GM23338 (cell line): Measurements from ENCODE around the gene CD109. TPM values are rescaled to one million over a fixed set of nuclear protein-coding genes. Genes with fewer than 3 reads are reported as not detected.

Experiments
- ATAC-seq: fragments of 200-7000 bp; cut with Tn5 transposase; 3 replicates; pipeline ENCODE4 v1.9.1; 2020
- DNase-seq: peaks from one replicate; pipeline ENCODE4 v3.0.0-alpha.2; 2015; ENCODE audit warnings: low spot score
- H2AFZ ChIP-seq: fragments of 200-600 bp; sonication (generic); 2 replicates; pipeline ENCODE4 v1.8.0; 2016; ENCODE audit warnings: antibody characterized with exemption, mild to moderate bottlenecking, moderate library complexity
- H3F3A ChIP-seq: fragments of 200-600 bp; sonication (generic); replicated peaks from 2 replicates; pipeline ENCODE4 v1.8.0; 2017; ENCODE audit warnings: antibody characterized with exemption, mixed run types, low read depth
- H3K27ac ChIP-seq: fragments of 200-600 bp; sonication (generic); 2 replicates; pipeline ENCODE4 v1.6.1; 2016; ENCODE audit warnings: low read depth
- H3K27me3 ChIP-seq: fragments of 200-600 bp; sonication (generic); 2 replicates; pipeline ENCODE4 v1.8.0; 2016; ENCODE audit warnings: mild to moderate bottlenecking, mixed run types, moderate library complexity; ENCODE audit not compliant: insufficient read depth
- H3K36me3 ChIP-seq: fragments of 200-600 bp; sonication (generic); 2 replicates; pipeline ENCODE4 v1.8.0; 2016; ENCODE audit warnings: mild to moderate bottlenecking; ENCODE audit not compliant: insufficient read depth
- H3K4me1 ChIP-seq: fragments of 200-600 bp; sonication (generic); 2 replicates; pipeline ENCODE4 v1.8.0; 2016; ENCODE audit warnings: mild to moderate bottlenecking, moderate library complexity; ENCODE audit not compliant: insufficient read depth
- H3K4me2 ChIP-seq: fragments of 200-600 bp; sonication (generic); 2 replicates; pipeline ENCODE4 v1.7.1; 2017; ENCODE audit warnings: mixed run types
- H3K4me3 ChIP-seq: fragments of 200-600 bp; sonication (generic); 2 replicates; pipeline ENCODE4 v1.6.1; 2016; ENCODE audit warnings: mixed run types
- H3K79me2 ChIP-seq: fragments of 200-600 bp; sonication (generic); replicated peaks from 2 replicates; pipeline ENCODE4 v1.8.0; 2017; ENCODE audit warnings: mild to moderate bottlenecking; ENCODE audit not compliant: insufficient read depth
- H3K9me2 ChIP-seq: fragments of 200-600 bp; sonication (generic); 2 replicates; pipeline ENCODE4 v1.8.0; 2017; ENCODE audit not compliant: insufficient read depth
- H4K20me1 ChIP-seq: fragments of 200-600 bp; sonication (generic); replicated peaks from 2 replicates; pipeline ENCODE4 v1.8.0; 2017; ENCODE audit warnings: mild to moderate bottlenecking; ENCODE audit not compliant: insufficient read depth
- H3K27ac Mint-ChIP-seq: 2 replicates; pipeline ENCODE4 v1.8.0; 2020; ENCODE audit warnings: inconsistent platforms, mild to moderate bottlenecking, moderate library complexity, mixed read lengths
- H3K27me3 Mint-ChIP-seq: 3 replicates; pipeline ENCODE4 v1.8.0; 2022; ENCODE audit warnings: low read depth, mild to moderate bottlenecking, moderate library complexity, mixed read lengths, inconsistent platforms; ENCODE audit not compliant: insufficient read depth, poor library complexity
- H3K36me3 Mint-ChIP-seq: 3 replicates; pipeline ENCODE4 v1.8.0; 2021; ENCODE audit warnings: low read depth, mild to moderate bottlenecking, inconsistent platforms, moderate library complexity, mixed read lengths
- H3K4me1 Mint-ChIP-seq: 3 replicates; pipeline ENCODE4 v1.8.0; 2020; ENCODE audit warnings: mild to moderate bottlenecking, inconsistent platforms, mixed read lengths
- H3K4me3 Mint-ChIP-seq: 3 replicates; pipeline ENCODE4 v1.8.0; 2021; ENCODE audit warnings: moderate library complexity, mild to moderate bottlenecking, inconsistent platforms, mixed read lengths
- H3K9me3 Mint-ChIP-seq: 3 replicates; pipeline ENCODE4 v1.8.0; 2020; ENCODE audit warnings: moderate library complexity, mild to moderate bottlenecking, inconsistent platforms, mixed read lengths
- CREB1 ChIP-seq: fragments of 250-450 bp; sonication (Bioruptor Pico); IDR thresholded peaks from 2 replicates; pipeline ENCODE4 v1.5.0; 2020; ENCODE audit warnings: low read depth, mild to moderate bottlenecking, moderate library complexity
- EZH2 ChIP-seq: fragments of 200-600 bp; sonication (generic); IDR thresholded peaks from one replicate; pipeline ENCODE4 v1.8.0; 2017; ENCODE audit warnings: antibody characterized with exemption, mild to moderate bottlenecking, low read depth; ENCODE audit not compliant: unreplicated experiment
- EZH2phosphoT487 ChIP-seq: fragments of 200-600 bp; sonication (generic); IDR thresholded peaks from one replicate; pipeline ENCODE4 v1.8.1; 2018; ENCODE audit warnings: antibody characterized with exemption; ENCODE audit not compliant: unreplicated experiment
- NANOG ChIP-seq: IDR thresholded peaks from 2 replicates; pipeline ENCODE4 v1.6.1; 2016; ENCODE audit warnings: antibody characterized with exemption, borderline replicate concordance
- STAT1 ChIP-seq: IDR thresholded peaks from one replicate; pipeline ENCODE4 v1.6.1; 2016; ENCODE audit warnings: antibody characterized with exemption; ENCODE audit not compliant: unreplicated experiment
- ZNF114 ChIP-seq: fragments of 250-450 bp; sonication (Bioruptor Pico); IDR thresholded peaks from 2 replicates; pipeline ENCODE4 v1.5.0; 2020; ENCODE audit warnings: mild to moderate bottlenecking, moderate library complexity
- polyA plus RNA-seq: library from polyadenylated mRNA; unstranded; fragments of >200 nt; fragmentation: Nextera tagmentation; extraction: Ambion mirVana; gene quantifications from 2 replicates; pipeline ENCODE4 v1.2.1, GENCODE V29; 2016
- total RNA-seq: library from RNA; depleted of rRNA; stranded (reverse); fragments of >200 nt; shearing (Covaris generic); gene quantifications from 2 replicates; pipeline ENCODE4 v1.2.3, GENCODE V29; 2014
- TF ChIP-seq, protein P1 (sequence below), 2 experiments: fragments of 200-600 bp in 1 of 2; sonication (generic) in 1 of 2; conservative IDR thresholded peaks; 2 replicates each; pipeline versions ENCODE4 v1.5.1 to v1.6.1; 2016 to 2017; ENCODE audit warnings: antibody characterized with exemption in 2 of 2, low read depth in 2 of 2, mild to moderate bottlenecking in 2 of 2, moderate library complexity in 1 of 2
- TF ChIP-seq, protein P2 (sequence below): IDR thresholded peaks from 2 replicates; pipeline ENCODE4 v1.6.1; 2016; ENCODE audit warnings: antibody characterized with exemption
- TF ChIP-seq, protein P3 (sequence below): IDR thresholded peaks from one replicate; pipeline ENCODE4 v1.6.1; 2018; ENCODE audit warnings: antibody characterized with exemption; ENCODE audit not compliant: unreplicated experiment

CD109 gene
- total and polyA plus RNA-seq, 2 experiments from 2014 or later, result 1.1 to 5.3 TPM

DNA sequence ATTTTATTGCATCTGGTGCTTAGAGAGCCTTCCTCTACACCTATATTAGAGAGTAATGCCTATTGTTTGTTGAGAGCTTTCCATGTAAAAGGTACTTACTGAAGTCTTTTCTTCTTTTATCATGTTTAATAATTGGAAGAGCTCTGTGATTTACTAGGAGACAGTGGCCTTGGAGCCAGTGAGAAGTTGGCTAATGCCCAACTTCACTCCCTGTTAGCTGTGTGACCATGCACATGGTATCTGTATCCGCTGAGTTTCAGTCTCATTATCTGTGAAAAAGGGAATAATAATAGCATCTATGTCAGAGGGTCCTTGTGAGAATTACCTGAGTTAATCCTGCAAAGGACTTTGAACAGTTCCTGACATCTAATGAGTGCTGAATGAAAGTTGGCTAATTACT lies 105.0 kb downstream of the CD109 start:
- no peaks in the 10 kb centered on the region for H4K20me1 ChIP-seq
- no peaks in the 10 kb centered on the region for H3K9me2 ChIP-seq
- Mint-ChIP-seq H3K4me3 (no peak overlapping the region), H3K27me3 (peaks cover 5% of the 10 kb centered on the region), H3K27ac (no peak overlapping the region), H3K4me1 (no peaks in the 10 kb centered on the region; the same call in 2 of the 3 replicates), H3K9me3 (no peaks in the 10 kb centered on the region), H3K36me3 (no peaks in the 10 kb centered on the region)
- H2AFZ ChIP-seq, result no peak overlapping the region
- H3F3A ChIP-seq, result no peaks in the 10 kb centered on the region
- H3K4me3 ChIP-seq, result no peak overlapping the region
- H3K4me2 ChIP-seq, result no peak overlapping the region
- H3K4me1 ChIP-seq, result no peaks in the 10 kb centered on the region
- DNase-seq (no peak), ATAC-seq (no peak)
- no peaks in the 10 kb centered on the region for H3K79me2 ChIP-seq
- no peak for TF ChIP-seq EZH2
- TF ChIP-seq STAT1, result no peak
- TF ChIP-seq EZH2phosphoT487, result no peak
- no peak for TF ChIP-seq CREB1 (CRISPR knock-in tag)
- TF ChIP-seq, protein P1, sequence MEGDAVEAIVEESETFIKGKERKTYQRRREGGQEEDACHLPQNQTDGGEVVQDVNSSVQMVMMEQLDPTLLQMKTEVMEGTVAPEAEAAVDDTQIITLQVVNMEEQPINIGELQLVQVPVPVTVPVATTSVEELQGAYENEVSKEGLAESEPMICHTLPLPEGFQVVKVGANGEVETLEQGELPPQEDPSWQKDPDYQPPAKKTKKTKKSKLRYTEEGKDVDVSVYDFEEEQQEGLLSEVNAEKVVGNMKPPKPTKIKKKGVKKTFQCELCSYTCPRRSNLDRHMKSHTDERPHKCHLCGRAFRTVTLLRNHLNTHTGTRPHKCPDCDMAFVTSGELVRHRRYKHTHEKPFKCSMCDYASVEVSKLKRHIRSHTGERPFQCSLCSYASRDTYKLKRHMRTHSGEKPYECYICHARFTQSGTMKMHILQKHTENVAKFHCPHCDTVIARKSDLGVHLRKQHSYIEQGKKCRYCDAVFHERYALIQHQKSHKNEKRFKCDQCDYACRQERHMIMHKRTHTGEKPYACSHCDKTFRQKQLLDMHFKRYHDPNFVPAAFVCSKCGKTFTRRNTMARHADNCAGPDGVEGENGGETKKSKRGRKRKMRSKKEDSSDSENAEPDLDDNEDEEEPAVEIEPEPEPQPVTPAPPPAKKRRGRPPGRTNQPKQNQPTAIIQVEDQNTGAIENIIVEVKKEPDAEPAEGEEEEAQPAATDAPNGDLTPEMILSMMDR (conservative IDR thresholded peaks at IDR 0.05; ENCODE audit: low read depth in 2 of 2), result no peak
- TF ChIP-seq, protein P2, sequence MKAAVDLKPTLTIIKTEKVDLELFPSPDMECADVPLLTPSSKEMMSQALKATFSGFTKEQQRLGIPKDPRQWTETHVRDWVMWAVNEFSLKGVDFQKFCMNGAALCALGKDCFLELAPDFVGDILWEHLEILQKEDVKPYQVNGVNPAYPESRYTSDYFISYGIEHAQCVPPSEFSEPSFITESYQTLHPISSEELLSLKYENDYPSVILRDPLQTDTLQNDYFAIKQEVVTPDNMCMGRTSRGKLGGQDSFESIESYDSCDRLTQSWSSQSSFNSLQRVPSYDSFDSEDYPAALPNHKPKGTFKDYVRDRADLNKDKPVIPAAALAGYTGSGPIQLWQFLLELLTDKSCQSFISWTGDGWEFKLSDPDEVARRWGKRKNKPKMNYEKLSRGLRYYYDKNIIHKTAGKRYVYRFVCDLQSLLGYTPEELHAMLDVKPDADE, result no peak
- no peak for TF ChIP-seq ZNF114 (CRISPR knock-in tag)
- TF ChIP-seq, protein P3, sequence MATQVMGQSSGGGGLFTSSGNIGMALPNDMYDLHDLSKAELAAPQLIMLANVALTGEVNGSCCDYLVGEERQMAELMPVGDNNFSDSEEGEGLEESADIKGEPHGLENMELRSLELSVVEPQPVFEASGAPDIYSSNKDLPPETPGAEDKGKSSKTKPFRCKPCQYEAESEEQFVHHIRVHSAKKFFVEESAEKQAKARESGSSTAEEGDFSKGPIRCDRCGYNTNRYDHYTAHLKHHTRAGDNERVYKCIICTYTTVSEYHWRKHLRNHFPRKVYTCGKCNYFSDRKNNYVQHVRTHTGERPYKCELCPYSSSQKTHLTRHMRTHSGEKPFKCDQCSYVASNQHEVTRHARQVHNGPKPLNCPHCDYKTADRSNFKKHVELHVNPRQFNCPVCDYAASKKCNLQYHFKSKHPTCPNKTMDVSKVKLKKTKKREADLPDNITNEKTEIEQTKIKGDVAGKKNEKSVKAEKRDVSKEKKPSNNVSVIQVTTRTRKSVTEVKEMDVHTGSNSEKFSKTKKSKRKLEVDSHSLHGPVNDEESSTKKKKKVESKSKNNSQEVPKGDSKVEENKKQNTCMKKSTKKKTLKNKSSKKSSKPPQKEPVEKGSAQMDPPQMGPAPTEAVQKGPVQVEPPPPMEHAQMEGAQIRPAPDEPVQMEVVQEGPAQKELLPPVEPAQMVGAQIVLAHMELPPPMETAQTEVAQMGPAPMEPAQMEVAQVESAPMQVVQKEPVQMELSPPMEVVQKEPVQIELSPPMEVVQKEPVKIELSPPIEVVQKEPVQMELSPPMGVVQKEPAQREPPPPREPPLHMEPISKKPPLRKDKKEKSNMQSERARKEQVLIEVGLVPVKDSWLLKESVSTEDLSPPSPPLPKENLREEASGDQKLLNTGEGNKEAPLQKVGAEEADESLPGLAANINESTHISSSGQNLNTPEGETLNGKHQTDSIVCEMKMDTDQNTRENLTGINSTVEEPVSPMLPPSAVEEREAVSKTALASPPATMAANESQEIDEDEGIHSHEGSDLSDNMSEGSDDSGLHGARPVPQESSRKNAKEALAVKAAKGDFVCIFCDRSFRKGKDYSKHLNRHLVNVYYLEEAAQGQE, result no peak
- no peaks in the 10 kb centered on the region for H3K27me3 ChIP-seq
- H3K27ac ChIP-seq, result no peak overlapping the region
- H3K36me3 ChIP-seq, result no peaks in the 10 kb centered on the region

DNA sequence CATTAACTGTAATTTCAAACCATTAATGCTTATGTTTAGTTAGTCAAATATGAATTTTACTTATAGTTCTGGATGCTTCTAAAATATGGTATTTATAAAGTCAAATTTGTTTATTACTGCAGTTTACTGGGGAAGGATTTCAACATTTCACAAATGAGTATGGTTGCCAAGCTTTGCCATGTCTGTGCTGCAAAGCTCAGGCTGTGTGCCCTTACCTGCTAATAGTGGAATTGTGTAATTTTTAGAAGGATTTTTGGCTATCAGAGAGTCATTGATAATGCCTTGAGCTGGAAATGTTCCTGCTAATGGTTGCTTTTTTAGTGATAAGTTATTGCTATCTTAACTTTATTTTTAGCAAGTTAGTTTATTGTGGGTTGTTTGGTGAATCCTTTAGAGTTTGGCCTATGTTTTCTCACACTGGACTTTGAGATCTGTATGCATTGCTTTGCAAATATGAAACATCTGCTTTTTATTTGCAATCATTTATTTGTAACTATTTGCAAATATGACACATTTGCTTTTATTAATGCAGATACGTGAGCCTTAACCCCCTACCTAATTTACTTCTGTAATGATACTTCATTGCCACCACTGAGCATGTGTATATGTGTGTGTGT lies 105.8 kb downstream of the CD109 start:
- no peaks in the 10 kb centered on the region for H3K36me3 ChIP-seq
- peaks cover 5% of the 10 kb centered on the region for H3K27me3 Mint-ChIP-seq
- no peaks in the 10 kb centered on the region for H3F3A ChIP-seq
- TF ChIP-seq, protein P2, result no peak
- TF ChIP-seq, protein P3, result no peak
- TF ChIP-seq NANOG (no peak), EZH2 (no peak)
- no peaks in the 10 kb centered on the region for H4K20me1 ChIP-seq
- H3K4me2 ChIP-seq, result no peak overlapping the region
- no peaks in the 10 kb centered on the region for H3K4me1 ChIP-seq
- DNase-seq, result no peak
- no peak overlapping the region for H3K27ac ChIP-seq
- no peaks in the 10 kb centered on the region for H3K36me3 Mint-ChIP-seq
- no peak overlapping the region for H3K27ac Mint-ChIP-seq
- no peaks in the 10 kb centered on the region for H3K79me2 ChIP-seq
- no peak overlapping the region for H3K4me3 ChIP-seq
- no peaks in the 10 kb centered on the region for H3K9me2 ChIP-seq
- no peaks in the 10 kb centered on the region for H3K9me3 Mint-ChIP-seq
- ATAC-seq, result no peak
- no peaks in the 10 kb centered on the region for H3K27me3 ChIP-seq
- no peak overlapping the region for H3K4me3 Mint-ChIP-seq
- no peak overlapping the region for H2AFZ ChIP-seq
- no peaks in the 10 kb centered on the region; the same call in 2 of the 3 replicates for H3K4me1 Mint-ChIP-seq
